K562 (cell line): ENCODE results near the gene HSF2. TPM values are rescaled to one million over a fixed set of nuclear protein-coding genes. Genes with fewer than 3 reads are reported as not detected.

Source experiments
- ATF1 ChIP-seq, 2 experiments: fragments of 450-650 bp in 1 of 2; IDR thresholded peaks; 2 replicates each; pipeline ENCODE4 v1.6.1; 2016; ENCODE audit warnings: missing compliant biosample characterization in 1 of 2, missing genetic modification characterization in 1 of 2
- ATF7 ChIP-seq: fragments of 450-650 bp; IDR thresholded peaks from 2 replicates; pipeline ENCODE4 v1.7.1; 2014; ENCODE audit warnings: mild to moderate bottlenecking, moderate library complexity
- CBX3 ChIP-seq, 2 experiments: IDR thresholded peaks; 1 replicate in 1 of 2; 2 replicates in 1 of 2; pipeline ENCODE4 v1.6.1; 2012; ENCODE audit warnings: inconsistent platforms in 2 of 2, low read length in 2 of 2, borderline replicate concordance in 1 of 2, control low read depth in 1 of 2
- GTF2A2 ChIP-seq: IDR thresholded peaks from 2 replicates; pipeline ENCODE4 v1.6.1; 2016; ENCODE audit warnings: mild to moderate bottlenecking, missing genetic modification characterization, missing compliant biosample characterization
- GTF2E2 ChIP-seq: fragments of 200-800 bp; sonication (Bioruptor generic); IDR thresholded peaks from 2 replicates; pipeline ENCODE4 v1.6.1; 2016; ENCODE audit warnings: missing genetic modification characterization, missing compliant biosample characterization
- KHSRP ChIP-seq: fragments of 450-650 bp; IDR thresholded peaks from 2 replicates; pipeline ENCODE4 v1.6.1; 2017
- LCOR ChIP-seq: sonication (generic); formaldehyde crosslinking; IDR thresholded peaks from 2 replicates; pipeline ENCODE4 v1.8.0; 2022; ENCODE audit warnings: mild to moderate bottlenecking, missing genetic modification reagents
- MEIS2 ChIP-seq: fragments of 450-650 bp; IDR thresholded peaks from 2 replicates; pipeline ENCODE4 v1.6.1; 2014; ENCODE audit warnings: mild to moderate bottlenecking; ENCODE audit not compliant: partially characterized antibody
- NFRKB ChIP-seq: fragments of 450-650 bp; IDR thresholded peaks from 2 replicates; pipeline ENCODE4 v1.6.1; 2016; ENCODE audit warnings: low read depth
- OTX1 ChIP-seq: fragments of 450-650 bp; formaldehyde crosslinking; IDR thresholded peaks from 2 replicates; pipeline ENCODE4 v1.4.0; 2022; ENCODE audit warnings: mild to moderate bottlenecking
- PTTG1 ChIP-seq: fragments of 450-650 bp; IDR thresholded peaks from 2 replicates; pipeline ENCODE4 v1.6.1; 2016; ENCODE audit warnings: low read depth, mild to moderate bottlenecking, missing genetic modification characterization, missing compliant biosample characterization
- RBFOX2 ChIP-seq: fragments of 200-400 bp; formaldehyde crosslinking; IDR thresholded peaks from 2 replicates; pipeline ENCODE4 v1.6.1; 2017; ENCODE audit warnings: low read depth, mild to moderate bottlenecking, low read length, moderate library complexity
- SAP30 ChIP-seq: fragments of 200-600 bp; sonication (generic); IDR thresholded peaks from 2 replicates; pipeline ENCODE4 v1.6.1; 2012; ENCODE audit warnings: borderline replicate concordance, low read depth, mild to moderate bottlenecking, moderate library complexity, low read length, control low read depth, inconsistent platforms; ENCODE audit not compliant: insufficient read depth, poor library complexity, severe bottlenecking
- SMARCE1 ChIP-seq: fragments of 450-650 bp; IDR thresholded peaks from 2 replicates; pipeline ENCODE4 v1.7.1; 2016; ENCODE audit warnings: mild to moderate bottlenecking
- TAF9B ChIP-seq: fragments of 450-650 bp; IDR thresholded peaks from 2 replicates; pipeline ENCODE4 v1.6.1; 2018; ENCODE audit warnings: mild to moderate bottlenecking; ENCODE audit not compliant: partially characterized antibody
- ZNF133 ChIP-seq: fragments of 250-450 bp; sonication (Bioruptor Pico); IDR thresholded peaks from 2 replicates; pipeline ENCODE4 v1.4.0; 2020; ENCODE audit warnings: mild to moderate bottlenecking
- ZNF224 ChIP-seq: sonication (generic); formaldehyde crosslinking; IDR thresholded peaks from 2 replicates; pipeline ENCODE4 v1.8.0; 2022; ENCODE audit warnings: mild to moderate bottlenecking, missing genetic modification reagents
- ZNF282 ChIP-seq: sonication (generic); formaldehyde crosslinking; IDR thresholded peaks from 2 replicates; pipeline ENCODE4 v1.8.1; 2023; ENCODE audit warnings: missing genetic modification reagents
- ZNF707 ChIP-seq: fragments of 250-450 bp; sonication (Bioruptor Pico); conservative IDR thresholded peaks from 2 replicates; pipeline ENCODE4 v1.8.0; 2022; ENCODE audit warnings: inconsistent platforms, mild to moderate bottlenecking, moderate library complexity
- polyA plus RNA-seq, 8 experiments: library from polyadenylated mRNA; depleted of rRNA in 4 of 8; stranded (reverse) in 5 of 8; unstranded in 3 of 8; fragments of >200 nt; fragmentation: Nextera tagmentation in 2 of 8; fragmentation: Illumina TruSeq in 1 of 8; extraction: Ambion mirVana in 2 of 8; extraction: Trizol in 1 of 8; gene quantifications; 2 replicates each; pipeline versions ENCODE4 v1.2.1 to v1.2.3, GENCODE V29; 2011 to 2014; ENCODE audit warnings: inconsistent platforms in 1 of 8, missing spikeins in 1 of 8
- total RNA-seq, 7 experiments: library from RNA; depleted of rRNA in 6 of 7; stranded (reverse); fragments of >200 nt in 6 of 7; fragmentation: Illumina TruSeq in 2 of 7; extraction: Trizol in 2 of 7; gene quantifications; 2 replicates each; pipeline versions ENCODE4 v1.2.1 to v1.2.3, GENCODE V29; 2011 to 2021; ENCODE audit warnings: low replicate concordance in 1 of 7
- TF ChIP-seq, protein P1 (sequence below): fragments of 250-450 bp; sonication (Bioruptor Pico); IDR thresholded peaks from 2 replicates; pipeline ENCODE4 v1.5.0; 2021
- TF ChIP-seq, protein P2 (sequence below): fragments of 250-450 bp; sonication (Bioruptor Pico); IDR thresholded peaks from 2 replicates; pipeline ENCODE4 v1.8.0; 2022; ENCODE audit warnings: inconsistent platforms
- TF ChIP-seq, protein P3 (sequence below): sonication (generic); formaldehyde crosslinking; IDR thresholded peaks from 2 replicates; pipeline ENCODE4 v1.8.1; 2023; ENCODE audit warnings: mild to moderate bottlenecking, missing genetic modification reagents
- TF ChIP-seq, protein P4 (sequence below): fragments of 450-650 bp; formaldehyde crosslinking; IDR thresholded peaks from 2 replicates; pipeline ENCODE4 v1.4.0; 2020; ENCODE audit warnings: mild to moderate bottlenecking

Gene HSF2
- total and polyA plus RNA-seq, 9 of the 15 experiments (the other 6 are each of a cell fraction or from before 2014, with no cell fraction given), result 19.1 to 73.1 (median 29.2) TPM

DNA sequence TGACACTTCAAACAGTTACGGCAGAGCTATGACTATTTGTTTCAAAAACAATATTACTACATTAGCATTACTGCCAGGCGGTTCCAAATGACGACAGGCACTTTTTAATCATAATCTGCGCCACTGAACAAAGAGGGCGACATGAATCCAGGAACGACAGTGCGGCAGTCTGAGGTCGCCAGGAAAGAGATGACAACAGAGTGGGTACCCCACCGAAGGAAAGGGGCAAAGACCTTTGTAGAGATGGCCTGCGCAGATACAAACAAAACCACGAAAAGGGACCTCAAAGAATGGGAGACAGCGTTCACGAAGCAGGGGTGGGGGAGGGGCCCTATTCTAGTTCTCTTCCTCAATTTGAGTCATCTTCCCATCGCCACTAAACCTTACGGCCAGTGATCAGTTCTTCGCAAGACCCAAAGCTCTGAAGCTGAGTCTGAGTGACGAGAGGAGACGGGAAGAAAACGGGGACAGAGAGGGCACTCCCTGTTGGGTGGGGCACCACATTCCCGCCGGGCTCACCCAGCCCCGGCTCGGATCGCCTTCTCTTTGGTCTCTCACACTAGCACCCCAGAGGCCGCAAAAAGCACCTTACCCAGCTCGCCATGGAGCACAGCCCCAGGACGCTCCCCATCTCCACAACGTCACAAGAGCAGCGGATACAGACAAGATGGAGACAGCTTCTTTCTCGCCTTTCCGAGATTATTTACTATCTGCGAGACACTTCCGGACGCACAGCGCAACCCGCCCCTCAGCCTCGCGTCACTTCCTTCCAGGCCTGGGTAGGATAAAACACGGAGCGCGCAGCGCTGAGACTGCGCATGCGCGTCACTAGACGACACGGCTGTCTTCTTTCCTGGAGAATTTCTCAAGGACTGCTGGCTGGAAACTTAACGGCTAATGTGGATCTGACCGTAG is 71.9 kb downstream of the HSF2 start, which contains the start of gene SERINC1 (continued):
- TF ChIP-seq, protein P1, sequence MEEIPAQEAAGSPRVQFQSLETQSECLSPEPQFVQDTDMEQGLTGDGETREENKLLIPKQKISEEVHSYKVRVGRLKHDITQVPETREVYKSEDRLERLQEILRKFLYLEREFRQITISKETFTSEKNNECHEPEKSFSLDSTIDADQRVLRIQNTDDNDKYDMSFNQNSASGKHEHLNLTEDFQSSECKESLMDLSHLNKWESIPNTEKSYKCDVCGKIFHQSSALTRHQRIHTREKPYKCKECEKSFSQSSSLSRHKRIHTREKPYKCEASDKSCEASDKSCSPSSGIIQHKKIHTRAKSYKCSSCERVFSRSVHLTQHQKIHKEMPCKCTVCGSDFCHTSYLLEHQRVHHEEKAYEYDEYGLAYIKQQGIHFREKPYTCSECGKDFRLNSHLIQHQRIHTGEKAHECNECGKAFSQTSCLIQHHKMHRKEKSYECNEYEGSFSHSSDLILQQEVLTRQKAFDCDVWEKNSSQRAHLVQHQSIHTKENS (CRISPR knock-in tag), result no peak
- TF ChIP-seq RBFOX2 (peak; percentile 89), TAF9B (peak; percentile 72), GTF2E2 (tag) (peak; percentile 89), ZNF224 (CRISPR knock-in tag) (no peak), CBX3 (IDR thresholded peaks at IDR 0.05; ENCODE audit: borderline replicate concordance in 1 of 2, low read length in 2 of 2) (no peak), KHSRP (no peak), SMARCE1 (peak; percentile 63; the same call in 1 of the 2 replicates), LCOR (CRISPR knock-in tag) (0 out of 2 replicates have a peak, but pooled peaks have one; percentile 20), ATF7 (peak; percentile 62), GTF2A2 (tag) (no peak), ZNF707 (CRISPR knock-in tag) (no peak), ZNF133 (CRISPR knock-in tag) (no peak), NFRKB (peak; percentile 94), ATF1 (CRISPR knock-in tag; IDR thresholded peaks at IDR 0.05) (no peak), ATF1 (tag; IDR thresholded peaks at IDR 0.05) (peak; percentile 92), SAP30 (peak; percentile 72), ZNF282 (CRISPR knock-in tag) (no peak), PTTG1 (tag) (no peak), MEIS2 (peak; percentile 94), OTX1 (CRISPR knock-in tag) (no peak)
- TF ChIP-seq, protein P2, sequence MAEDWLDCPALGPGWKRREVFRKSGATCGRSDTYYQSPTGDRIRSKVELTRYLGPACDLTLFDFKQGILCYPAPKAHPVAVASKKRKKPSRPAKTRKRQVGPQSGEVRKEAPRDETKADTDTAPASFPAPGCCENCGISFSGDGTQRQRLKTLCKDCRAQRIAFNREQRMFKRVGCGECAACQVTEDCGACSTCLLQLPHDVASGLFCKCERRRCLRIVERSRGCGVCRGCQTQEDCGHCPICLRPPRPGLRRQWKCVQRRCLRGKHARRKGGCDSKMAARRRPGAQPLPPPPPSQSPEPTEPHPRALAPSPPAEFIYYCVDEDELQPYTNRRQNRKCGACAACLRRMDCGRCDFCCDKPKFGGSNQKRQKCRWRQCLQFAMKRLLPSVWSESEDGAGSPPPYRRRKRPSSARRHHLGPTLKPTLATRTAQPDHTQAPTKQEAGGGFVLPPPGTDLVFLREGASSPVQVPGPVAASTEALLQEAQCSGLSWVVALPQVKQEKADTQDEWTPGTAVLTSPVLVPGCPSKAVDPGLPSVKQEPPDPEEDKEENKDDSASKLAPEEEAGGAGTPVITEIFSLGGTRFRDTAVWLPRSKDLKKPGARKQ (CRISPR knock-in tag), result no peak
- TF ChIP-seq, protein P3, sequence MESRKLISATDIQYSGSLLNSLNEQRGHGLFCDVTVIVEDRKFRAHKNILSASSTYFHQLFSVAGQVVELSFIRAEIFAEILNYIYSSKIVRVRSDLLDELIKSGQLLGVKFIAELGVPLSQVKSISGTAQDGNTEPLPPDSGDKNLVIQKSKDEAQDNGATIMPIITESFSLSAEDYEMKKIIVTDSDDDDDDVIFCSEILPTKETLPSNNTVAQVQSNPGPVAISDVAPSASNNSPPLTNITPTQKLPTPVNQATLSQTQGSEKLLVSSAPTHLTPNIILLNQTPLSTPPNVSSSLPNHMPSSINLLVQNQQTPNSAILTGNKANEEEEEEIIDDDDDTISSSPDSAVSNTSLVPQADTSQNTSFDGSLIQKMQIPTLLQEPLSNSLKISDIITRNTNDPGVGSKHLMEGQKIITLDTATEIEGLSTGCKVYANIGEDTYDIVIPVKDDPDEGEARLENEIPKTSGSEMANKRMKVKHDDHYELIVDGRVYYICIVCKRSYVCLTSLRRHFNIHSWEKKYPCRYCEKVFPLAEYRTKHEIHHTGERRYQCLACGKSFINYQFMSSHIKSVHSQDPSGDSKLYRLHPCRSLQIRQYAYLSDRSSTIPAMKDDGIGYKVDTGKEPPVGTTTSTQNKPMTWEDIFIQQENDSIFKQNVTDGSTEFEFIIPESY, result peak; percentile 13; the same call in 1 of the 2 replicates
- TF ChIP-seq, protein P4, sequence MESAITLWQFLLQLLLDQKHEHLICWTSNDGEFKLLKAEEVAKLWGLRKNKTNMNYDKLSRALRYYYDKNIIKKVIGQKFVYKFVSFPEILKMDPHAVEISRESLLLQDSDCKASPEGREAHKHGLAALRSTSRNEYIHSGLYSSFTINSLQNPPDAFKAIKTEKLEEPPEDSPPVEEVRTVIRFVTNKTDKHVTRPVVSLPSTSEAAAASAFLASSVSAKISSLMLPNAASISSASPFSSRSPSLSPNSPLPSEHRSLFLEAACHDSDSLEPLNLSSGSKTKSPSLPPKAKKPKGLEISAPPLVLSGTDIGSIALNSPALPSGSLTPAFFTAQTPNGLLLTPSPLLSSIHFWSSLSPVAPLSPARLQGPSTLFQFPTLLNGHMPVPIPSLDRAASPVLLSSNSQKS, result no peak
